ENCODE results near the gene PRMT2.
"Not testable (repeated sequence)": the region's sequence is repeated elsewhere in the genome, so short reads cannot be mapped to it uniquely, and the experiment has no call there.

PRMT2 gene

GRCh38 chr21:46675595-46676280, 40.3 kb downstream of the PRMT2 start:
- DNase-seq: no peak

GRCh38 chr21:46676542-46676941, 41.1 kb downstream of the PRMT2 start:
- not testable (repeated sequence) for DNase-seq

DNA sequence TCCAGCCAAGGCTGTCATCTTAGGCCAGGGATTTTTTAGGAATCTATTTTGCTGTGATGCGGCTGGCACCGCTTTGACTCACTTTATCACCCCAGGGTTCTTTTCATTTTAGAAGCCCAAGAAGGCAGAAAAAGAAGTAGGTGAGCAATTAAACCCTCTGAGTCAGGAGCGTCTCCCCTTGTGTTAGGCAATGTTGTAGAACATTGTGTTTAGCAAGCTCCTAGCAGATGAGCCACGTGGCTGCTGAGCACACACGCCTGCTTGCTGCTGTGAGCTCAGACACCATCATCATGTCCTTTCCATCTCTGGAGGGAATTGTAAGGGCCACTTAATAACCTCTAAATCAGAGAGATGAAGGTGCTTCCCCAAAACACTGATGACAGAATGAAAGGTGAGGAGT, 46.1 kb downstream of the PRMT2 start:
- peak; percentile 15 for DNase-seq

- DNase-seq: not testable (repeated sequence)
These were observed 63.2 kb downstream of the PRMT2 start for GRCh38 chr21:46698652-46699051.

DNA sequence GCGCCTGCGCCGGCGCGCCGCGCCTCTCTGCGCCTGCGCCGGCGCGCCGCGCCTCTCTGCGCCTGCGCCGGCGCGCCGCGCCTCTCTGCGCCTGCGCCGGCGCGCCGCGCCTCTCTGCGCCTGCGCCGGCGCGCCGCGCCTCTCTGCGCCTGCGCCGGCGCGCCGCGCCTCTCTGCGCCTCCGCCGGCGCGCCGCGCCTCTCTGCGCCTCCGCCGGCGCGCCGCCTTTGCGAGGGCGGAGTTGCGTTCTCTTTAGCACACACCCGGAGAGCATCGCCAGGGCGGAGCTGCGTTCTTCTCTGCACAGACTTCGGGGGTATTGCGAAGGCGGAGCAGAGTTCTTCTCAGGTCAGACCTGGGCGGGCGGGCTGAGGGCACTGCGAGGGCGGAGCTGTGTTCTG, 63.6 kb downstream of the PRMT2 start:
- not testable (repeated sequence) for DNase-seq

All from NCI-H226 (cell line).